PFSK-1 (cell line): ENCODE data around the gene TBC1D30.

ENCODE experiments used
- FOXP2 ChIP-seq: optimal IDR thresholded peaks from 2 replicates; pipeline ENCODE3; 2011; ENCODE audit warnings: borderline replicate concordance, control low read depth, inconsistent platforms; ENCODE audit not compliant: insufficient read depth; ENCODE audit errors: extremely low read length, extremely low read depth
- POLR2AphosphoS5 ChIP-seq: IDR thresholded peaks from 2 replicates; pipeline ENCODE4 v1.6.1; 2012; ENCODE audit warnings: low read depth, mild to moderate bottlenecking, control low read depth, low read length, moderate library complexity
- SIN3A ChIP-seq: IDR thresholded peaks from 2 replicates; pipeline ENCODE4 v1.6.1; 2012; ENCODE audit warnings: mild to moderate bottlenecking, low read length, moderate library complexity, borderline replicate concordance; ENCODE audit not compliant: insufficient read depth
- TAF1 ChIP-seq: IDR thresholded peaks from 2 replicates; pipeline ENCODE4 v1.6.1; 2012; ENCODE audit warnings: low read length, control low read depth, borderline replicate concordance; ENCODE audit not compliant: insufficient read depth

DNA sequence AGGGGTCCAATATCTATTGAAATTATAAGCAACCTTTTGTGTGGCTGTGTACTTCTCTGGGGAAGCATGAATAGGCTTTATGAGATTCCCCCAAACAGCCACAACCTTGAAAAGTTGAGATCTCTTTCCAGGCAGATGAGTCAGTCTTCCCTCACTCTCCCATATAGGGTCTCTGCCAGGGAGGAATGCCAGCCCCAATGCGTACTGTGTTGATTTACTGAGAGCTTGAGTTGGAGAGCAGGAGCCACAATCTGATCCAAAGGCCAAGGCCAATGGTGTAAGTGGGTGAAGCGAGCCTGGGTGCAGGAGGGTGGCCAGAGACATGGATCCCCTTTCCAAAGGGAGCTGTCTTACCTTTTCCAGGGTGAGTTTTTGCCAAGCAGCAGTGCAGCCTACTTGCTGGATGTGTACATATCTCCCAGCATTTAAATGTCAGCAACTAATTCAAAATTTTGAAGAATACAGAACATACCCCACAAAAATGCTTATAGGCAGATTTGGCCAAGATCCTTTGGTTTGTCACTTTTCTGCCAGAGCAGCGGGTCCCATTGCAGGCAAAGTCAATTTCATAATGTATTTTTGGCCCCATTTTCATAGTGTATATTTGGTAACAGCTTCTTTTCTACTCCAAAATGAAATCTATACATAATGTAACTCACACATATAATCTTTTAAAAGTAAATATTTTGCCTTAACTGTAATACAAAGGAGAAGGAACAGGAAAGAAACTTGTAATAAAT is 88.2 kb downstream of the TBC1D30 start:
- TF ChIP-seq TAF1 (no peak), SIN3A (no peak), POLR2AphosphoS5 (no peak), FOXP2 (no peak)
